ACC112 (cell line): ENCODE results near the gene KCNB1.

Source experiments
- H2AFZ ChIP-seq: fragments of 200-600 bp; sonication (generic); one replicate; pipeline ENCODE4 v1.6.0; 2017; ENCODE audit warnings: antibody characterized with exemption, low read length; ENCODE audit not compliant: unreplicated experiment
- H3K27ac ChIP-seq: fragments of 200-600 bp; sonication (generic); 2 replicates; pipeline ENCODE4 v1.5.1; 2014; ENCODE audit warnings: low read depth, mild to moderate bottlenecking, antibody characterized with exemption, low read length, moderate library complexity
- H3K27me3 ChIP-seq: fragments of 200-600 bp; sonication (generic); 2 replicates; pipeline ENCODE4 v1.6.1; 2014; ENCODE audit warnings: mild to moderate bottlenecking, antibody characterized with exemption, low read length, moderate library complexity, mixed read lengths; ENCODE audit not compliant: insufficient read depth
- H3K36me3 ChIP-seq: fragments of 200-600 bp; sonication (generic); 2 replicates; pipeline ENCODE4 v1.6.1; 2016; ENCODE audit warnings: mild to moderate bottlenecking, antibody characterized with exemption, low read length, moderate library complexity, mixed read lengths; ENCODE audit not compliant: insufficient read depth
- H3K4me1 ChIP-seq: fragments of 200-600 bp; sonication (generic); one replicate; pipeline ENCODE4 v1.6.1; 2016; ENCODE audit warnings: low read length, mixed read lengths; ENCODE audit not compliant: insufficient read depth, unreplicated experiment, control insufficient read depth
- H3K4me3 ChIP-seq: fragments of 200-600 bp; sonication (generic); 2 replicates; pipeline ENCODE4 v1.5.1; 2014; ENCODE audit warnings: mild to moderate bottlenecking, low read depth, low read length
- H3K79me2 ChIP-seq: fragments of 200-600 bp; sonication (generic); one replicate; pipeline ENCODE4 v1.6.0; 2016; ENCODE audit warnings: low read length; ENCODE audit not compliant: control insufficient read depth, unreplicated experiment, insufficient read depth

Gene KCNB1

DNA sequence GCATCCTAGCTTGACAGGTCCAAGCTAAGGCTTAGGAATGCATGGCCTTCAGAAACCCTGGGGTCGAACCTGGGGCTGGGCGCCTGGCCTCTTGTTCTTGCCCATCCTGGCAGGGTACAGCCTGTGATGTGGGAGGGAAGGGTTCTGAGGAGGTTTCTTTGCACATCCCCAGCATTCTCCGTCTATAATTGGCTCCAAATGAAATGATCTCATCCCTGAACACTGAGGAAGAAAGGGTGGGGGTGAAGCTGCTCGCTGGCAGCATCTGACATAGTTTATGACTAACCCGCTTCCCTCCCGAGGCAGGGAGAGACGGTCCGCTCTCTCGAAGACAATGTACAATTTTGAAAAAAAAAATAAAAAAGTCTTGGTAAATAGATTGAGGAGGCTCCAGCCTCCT is 137.5 kb downstream of the KCNB1 start:
- Histone ChIP-seq H3K27me3 (no peaks in the 10 kb centered on the region), H3K4me1 (peaks cover 22% of the 10 kb centered on the region), H3K36me3 (no peaks in the 10 kb centered on the region), H3K79me2 (no peaks in the 10 kb centered on the region), H3K27ac (peak overlapping the region; percentile 87), H2AFZ (peak overlapping the region; percentile 69), H3K4me3 (peak overlapping the region; percentile 66)

DNA sequence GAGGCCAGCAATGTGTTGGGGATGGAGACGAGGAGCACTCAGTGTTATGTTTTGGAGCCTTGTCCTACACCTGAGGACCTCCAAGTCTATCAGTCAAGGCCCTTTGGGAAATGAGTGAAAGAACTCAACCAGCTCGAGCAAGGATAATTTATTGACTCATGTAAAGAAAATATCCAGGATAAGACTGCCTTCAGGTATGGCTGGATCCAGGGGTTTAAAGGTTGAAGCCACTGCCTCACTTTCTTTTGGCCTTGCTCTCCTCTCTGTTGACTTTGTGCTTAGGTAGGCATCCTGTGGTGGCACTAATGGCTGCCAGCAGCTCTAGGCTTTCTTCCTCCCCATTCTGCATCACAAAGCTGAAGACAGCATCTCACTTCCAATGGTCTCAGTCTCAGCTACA is 138.3 kb downstream of the KCNB1 start:
- Histone ChIP-seq H3K27ac (no peak overlapping the region), H2AFZ (no peak overlapping the region), H3K36me3 (no peaks in the 10 kb centered on the region), H3K27me3 (no peaks in the 10 kb centered on the region), H3K4me1 (peaks cover 22% of the 10 kb centered on the region), H3K79me2 (no peaks in the 10 kb centered on the region), H3K4me3 (no peak overlapping the region)

DNA sequence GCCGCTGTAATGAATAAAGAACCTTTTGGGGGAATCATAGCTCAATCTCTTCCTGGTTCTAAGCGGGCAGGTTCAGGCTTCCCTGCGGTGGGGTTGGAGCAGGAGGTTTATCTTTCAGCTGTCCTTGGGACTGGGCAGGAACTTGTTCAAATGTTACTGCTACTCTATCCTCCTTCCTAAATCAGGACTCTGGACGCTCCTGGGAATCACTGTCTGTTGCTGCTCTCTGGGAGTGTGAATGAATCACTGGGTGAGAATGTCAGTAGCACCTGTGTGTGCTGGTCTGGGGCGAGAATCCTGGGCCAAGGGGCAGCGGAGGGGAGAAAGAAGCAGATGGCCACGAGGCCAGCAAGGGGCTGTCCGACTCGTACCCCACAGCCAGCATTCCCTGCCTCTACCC is 139.2 kb downstream of the KCNB1 start:
- no peaks in the 10 kb centered on the region for H3K79me2 ChIP-seq
- no peaks in the 10 kb centered on the region for H3K27me3 ChIP-seq
- H2AFZ ChIP-seq = no peak overlapping the region
- no peak overlapping the region for H3K27ac ChIP-seq
- peaks cover 22% of the 10 kb centered on the region for H3K4me1 ChIP-seq
- no peaks in the 10 kb centered on the region for H3K36me3 ChIP-seq
- H3K4me3 ChIP-seq = no peak overlapping the region

DNA sequence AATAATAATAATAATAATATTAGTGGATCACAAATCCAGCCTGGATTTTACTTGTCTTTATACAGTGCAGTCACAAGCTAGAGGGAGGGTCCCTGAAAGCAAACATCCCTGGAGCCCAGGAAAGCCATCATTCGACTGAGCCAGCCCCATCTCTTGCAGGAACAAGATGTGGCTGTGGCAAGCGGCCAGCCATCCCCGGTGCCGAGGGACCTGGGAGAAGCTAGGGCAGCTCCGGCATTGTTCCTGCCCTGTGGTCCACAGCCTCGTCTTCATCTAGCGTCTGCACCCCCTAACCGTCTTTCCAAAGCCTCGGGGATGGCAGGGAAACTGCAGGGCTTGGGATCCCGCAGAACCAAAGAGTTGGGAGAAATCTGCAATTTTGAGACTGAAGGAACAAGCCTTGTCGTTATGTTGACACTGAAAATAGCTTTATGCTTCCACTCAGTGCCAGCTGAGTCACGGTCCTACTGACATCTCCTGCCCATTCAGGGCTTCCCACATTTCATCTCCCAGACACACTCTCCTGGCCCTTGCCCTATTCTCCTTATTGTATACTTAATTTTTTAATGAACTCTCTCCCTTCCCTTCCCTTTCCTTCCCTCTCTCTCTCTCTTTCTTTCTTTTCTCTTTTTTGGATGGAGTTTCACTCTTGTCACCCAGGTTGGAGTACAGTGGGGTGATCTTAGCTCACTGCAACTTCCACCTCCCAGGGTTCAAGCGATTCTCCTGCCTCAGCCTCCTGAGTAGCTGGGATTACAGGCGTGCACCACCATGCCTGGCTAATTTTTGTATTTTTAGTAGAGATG is 142.1 kb downstream of the KCNB1 start:
- H3K36me3 ChIP-seq = no peaks in the 10 kb centered on the region
- peaks cover 13% of the 10 kb centered on the region for H3K4me1 ChIP-seq
- peak overlapping the region; percentile 80 for H2AFZ ChIP-seq
- no peak overlapping the region for H3K27ac ChIP-seq
- H3K27me3 ChIP-seq = no peaks in the 10 kb centered on the region
- no peaks in the 10 kb centered on the region for H3K79me2 ChIP-seq
- peak overlapping the region; percentile 61 for H3K4me3 ChIP-seq

DNA sequence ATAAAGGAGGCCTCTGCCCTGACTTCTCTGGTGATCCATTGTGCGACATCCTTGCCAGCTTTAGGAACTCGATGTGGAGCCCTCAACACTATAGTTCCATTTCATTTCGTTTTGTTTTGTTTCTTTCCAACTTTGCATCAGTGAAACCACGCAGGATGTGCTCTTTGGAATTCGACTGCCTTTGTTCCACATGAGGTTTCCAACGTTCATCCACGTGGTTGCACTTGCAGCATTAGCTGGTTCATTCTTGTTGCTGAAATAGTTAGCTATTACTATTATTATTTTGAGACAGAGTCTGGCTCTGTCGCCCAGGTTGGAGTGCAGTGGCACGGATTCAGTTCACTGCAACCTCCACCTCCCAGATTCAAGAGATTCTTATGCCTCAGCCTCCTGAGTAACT is 143.3 kb downstream of the KCNB1 start:
- Histone ChIP-seq H3K4me1 (peaks cover 6% of the 10 kb centered on the region), H3K27me3 (no peaks in the 10 kb centered on the region), H3K27ac (no peak overlapping the region), H2AFZ (no peak overlapping the region), H3K36me3 (no peaks in the 10 kb centered on the region), H3K4me3 (no peak overlapping the region), H3K79me2 (no peaks in the 10 kb centered on the region)

- Histone ChIP-seq H2AFZ (no peak overlapping the region), H3K4me3 (no peak overlapping the region), H3K79me2 (no peaks in the 10 kb centered on the region), H3K27me3 (peaks cover 5% of the 10 kb centered on the region; the same call in 1 of the 2 replicates), H3K4me1 (peaks cover 6% of the 10 kb centered on the region), H3K27ac (no peak overlapping the region), H3K36me3 (no peaks in the 10 kb centered on the region)
These were observed 144.4 kb downstream of the KCNB1 start for GRCh38 chr20:49338061-49338460.

- H3K4me3 ChIP-seq = no peak overlapping the region
- H2AFZ ChIP-seq = no peak overlapping the region
- peaks cover 6% of the 10 kb centered on the region for H3K4me1 ChIP-seq
- H3K79me2 ChIP-seq = no peaks in the 10 kb centered on the region
- H3K27ac ChIP-seq = no peak overlapping the region
- no peaks in the 10 kb centered on the region for H3K36me3 ChIP-seq
- H3K27me3 ChIP-seq = peaks cover 11% of the 10 kb centered on the region
These were observed 145.1 kb downstream of the KCNB1 start for GRCh38 chr20:49337357-49337756.

DNA sequence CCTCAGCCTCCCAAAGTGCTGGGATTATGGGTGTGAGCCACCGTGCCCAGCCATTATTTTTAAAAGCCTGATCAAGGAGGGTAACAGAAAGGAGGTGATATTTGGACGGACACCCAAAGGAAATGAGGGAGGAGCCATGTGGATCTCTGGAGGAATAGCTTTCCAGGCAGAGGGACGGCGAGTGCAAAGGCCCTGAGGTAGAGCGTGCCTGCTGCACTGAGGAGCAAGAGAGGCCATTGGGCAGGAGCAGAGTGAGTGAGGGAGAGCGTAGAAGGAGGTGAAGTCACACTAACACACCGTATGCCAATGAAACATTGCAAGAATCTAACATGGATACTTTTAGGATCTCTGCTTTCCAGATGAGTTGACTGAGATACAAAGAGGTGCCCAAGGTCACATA is 145.7 kb downstream of the KCNB1 start:
- H3K79me2 ChIP-seq = no peaks in the 10 kb centered on the region
- H3K36me3 ChIP-seq = no peaks in the 10 kb centered on the region
- no peak overlapping the region for H3K4me3 ChIP-seq
- peaks cover 6% of the 10 kb centered on the region for H3K4me1 ChIP-seq
- no peak overlapping the region for H3K27ac ChIP-seq
- peaks cover 14% of the 10 kb centered on the region for H3K27me3 ChIP-seq
- no peak overlapping the region for H2AFZ ChIP-seq

DNA sequence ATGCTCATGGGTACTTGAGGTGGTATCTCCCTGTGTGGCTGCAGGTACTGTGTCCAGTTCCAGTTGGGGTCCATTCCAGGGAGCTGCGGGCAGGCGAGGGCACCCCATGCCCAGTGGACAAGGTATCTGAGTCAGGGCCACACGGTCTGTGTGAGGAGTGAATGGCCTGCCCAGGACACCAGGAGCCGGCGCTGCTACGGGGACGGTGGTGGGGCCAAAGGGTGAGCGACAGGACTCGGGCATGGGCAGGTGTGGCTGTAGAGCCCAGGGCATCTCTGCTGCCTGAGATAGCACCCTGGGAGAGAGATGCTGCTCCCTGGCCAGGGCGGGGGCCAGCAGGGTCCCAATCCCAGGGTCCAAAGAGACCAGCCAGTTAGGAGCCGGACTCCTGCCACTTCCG is 147.0 kb downstream of the KCNB1 start:
- H3K27ac ChIP-seq = no peak overlapping the region
- H3K4me1 ChIP-seq = peaks cover 4% of the 10 kb centered on the region
- H3K79me2 ChIP-seq = no peaks in the 10 kb centered on the region
- no peak overlapping the region for H2AFZ ChIP-seq
- H3K4me3 ChIP-seq = no peak overlapping the region
- H3K36me3 ChIP-seq = no peaks in the 10 kb centered on the region
- peaks cover 23% of the 10 kb centered on the region for H3K27me3 ChIP-seq

GRCh38 chr20:49330701-49331615 is 151.5 kb downstream of the KCNB1 start:
- H3K4me3 ChIP-seq = no peak overlapping the region
- no peaks in the 10 kb centered on the region for H3K36me3 ChIP-seq
- H3K4me1 ChIP-seq = no peaks in the 10 kb centered on the region
- H3K27ac ChIP-seq = no peak overlapping the region
- H3K27me3 ChIP-seq = peaks cover 44% of the 10 kb centered on the region
- H2AFZ ChIP-seq = no peak overlapping the region
- H3K79me2 ChIP-seq = no peaks in the 10 kb centered on the region
